ENCODE measurements around the gene TBC1D5. TPM values are rescaled to one million over a fixed set of nuclear protein-coding genes. Genes with fewer than 3 reads are reported as not detected.
"Not testable (repeated sequence)": the region's sequence is repeated elsewhere in the genome, so short reads cannot be mapped to it uniquely, and the experiment has no call there.

TBC1D5 gene, protein sequence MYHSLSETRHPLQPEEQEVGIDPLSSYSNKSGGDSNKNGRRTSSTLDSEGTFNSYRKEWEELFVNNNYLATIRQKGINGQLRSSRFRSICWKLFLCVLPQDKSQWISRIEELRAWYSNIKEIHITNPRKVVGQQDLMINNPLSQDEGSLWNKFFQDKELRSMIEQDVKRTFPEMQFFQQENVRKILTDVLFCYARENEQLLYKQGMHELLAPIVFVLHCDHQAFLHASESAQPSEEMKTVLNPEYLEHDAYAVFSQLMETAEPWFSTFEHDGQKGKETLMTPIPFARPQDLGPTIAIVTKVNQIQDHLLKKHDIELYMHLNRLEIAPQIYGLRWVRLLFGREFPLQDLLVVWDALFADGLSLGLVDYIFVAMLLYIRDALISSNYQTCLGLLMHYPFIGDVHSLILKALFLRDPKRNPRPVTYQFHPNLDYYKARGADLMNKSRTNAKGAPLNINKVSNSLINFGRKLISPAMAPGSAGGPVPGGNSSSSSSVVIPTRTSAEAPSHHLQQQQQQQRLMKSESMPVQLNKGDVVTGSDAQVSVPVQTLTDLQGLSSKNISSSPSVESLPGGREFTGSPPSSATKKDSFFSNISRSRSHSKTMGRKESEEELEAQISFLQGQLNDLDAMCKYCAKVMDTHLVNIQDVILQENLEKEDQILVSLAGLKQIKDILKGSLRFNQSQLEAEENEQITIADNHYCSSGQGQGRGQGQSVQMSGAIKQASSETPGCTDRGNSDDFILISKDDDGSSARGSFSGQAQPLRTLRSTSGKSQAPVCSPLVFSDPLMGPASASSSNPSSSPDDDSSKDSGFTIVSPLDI
- total RNA-seq (2014; rRNA removed; shearing (Covaris generic)), result 35.8 and 59.1 TPM in 2 replicates

DNA sequence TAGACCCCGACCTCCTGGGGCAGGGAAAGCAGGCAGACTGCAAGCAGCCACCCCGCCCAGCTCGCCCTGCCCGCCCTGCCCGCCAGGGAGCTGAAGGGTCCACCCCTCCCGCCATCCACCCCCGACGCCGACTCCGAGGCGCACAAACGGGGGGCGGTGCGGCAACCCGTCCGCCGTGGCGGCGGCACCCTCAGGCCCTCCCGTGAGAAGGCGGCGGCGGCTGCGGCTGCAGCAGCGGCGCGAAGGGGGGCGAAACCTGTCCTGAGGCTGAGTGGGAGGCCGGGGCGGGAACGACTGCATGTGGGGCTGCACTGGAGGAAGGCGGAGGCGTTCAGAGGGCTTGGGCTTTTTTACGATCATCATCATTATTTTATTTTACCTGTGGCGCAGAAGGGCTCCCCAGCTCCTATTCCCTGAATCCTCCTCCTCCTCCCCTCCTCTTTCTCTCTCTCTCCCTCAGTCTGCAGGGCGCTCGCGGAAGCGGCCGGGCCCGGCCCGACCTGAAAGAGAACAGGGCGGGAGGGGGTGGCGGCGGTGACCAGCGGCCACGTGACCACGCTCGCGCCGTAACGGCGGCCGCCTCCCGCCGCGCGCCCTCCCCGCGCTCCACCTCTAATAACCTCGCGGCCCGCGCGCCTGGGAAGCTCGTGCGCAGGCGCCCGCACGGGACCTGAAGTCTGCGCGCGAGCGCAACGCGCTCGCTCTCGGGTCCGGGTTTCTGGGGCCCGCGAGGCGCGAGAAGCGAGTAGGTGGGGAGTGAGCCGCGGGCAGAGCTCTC lies at the start of gene TBC1D5:
Gene TBC1D5 (minus strand): TSS at position 530 of the 778 bp plus-strand sequence. CDS start 234,061 bp downstream, outside the sequence.
- DNase-seq (ENCODE audit: low read depth), result peak; percentile 95

DNA sequence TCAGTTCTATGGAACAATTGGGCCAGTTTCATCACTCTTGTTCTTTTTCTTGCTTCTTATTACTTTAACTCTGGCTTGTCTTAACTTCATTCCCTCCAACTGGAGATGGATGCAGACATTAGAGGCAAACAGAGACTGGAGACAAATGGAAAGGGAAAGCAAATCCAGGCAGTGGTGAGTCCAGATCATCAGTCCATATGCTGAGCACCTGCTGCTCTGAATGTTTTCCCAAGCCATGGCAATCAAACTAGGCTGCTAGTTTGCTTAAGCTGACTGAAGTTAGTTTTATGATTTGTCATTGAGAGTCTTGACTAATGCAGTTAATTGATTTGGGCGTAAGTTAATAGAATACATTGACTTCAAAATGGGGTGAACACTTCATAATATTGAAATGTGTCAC lies 41.0 kb upstream of the TBC1D5 start:
- DNase-seq (ENCODE audit: low read depth), result no peak

DNA sequence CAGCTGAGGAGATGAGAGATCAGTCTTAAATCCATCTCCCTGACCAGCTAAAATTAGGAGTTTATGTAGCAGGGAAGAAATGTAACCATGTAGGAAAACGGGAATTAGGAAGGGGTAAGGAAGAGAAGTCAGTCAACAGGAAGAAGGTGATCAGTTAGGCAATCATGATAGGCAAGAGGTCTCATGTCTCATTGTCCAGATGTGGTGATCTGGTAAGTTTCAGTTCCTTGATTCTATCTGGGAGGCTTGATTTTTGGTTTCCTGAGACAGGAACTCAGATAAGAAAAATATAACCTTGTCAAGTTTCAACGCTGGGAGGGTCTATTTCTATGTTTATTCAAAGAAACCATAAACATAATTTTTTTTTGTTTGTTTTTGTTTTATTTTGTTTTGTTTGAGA lies 40.3 kb upstream of the TBC1D5 start:
- no peak for DNase-seq (ENCODE audit: low read depth)

DNA sequence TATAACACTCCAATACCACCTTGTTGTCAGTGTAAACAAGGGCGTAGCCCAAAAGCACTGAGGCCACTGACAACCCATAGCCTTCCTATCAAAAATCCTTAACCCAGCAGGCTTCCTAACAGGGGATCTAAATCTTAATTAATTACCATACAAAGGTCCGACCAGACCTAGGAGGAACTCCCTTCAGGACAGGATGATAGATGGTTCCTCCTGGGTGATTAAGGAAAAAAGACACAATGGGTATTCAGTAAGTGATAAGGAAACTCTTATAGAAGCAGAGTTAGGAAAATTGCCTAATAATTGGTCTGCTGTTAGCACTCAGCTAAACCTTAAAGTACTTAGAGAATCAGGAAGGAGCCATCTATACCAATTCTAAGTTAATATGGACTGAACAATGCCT lies 37.9 kb upstream of the TBC1D5 start:
- not testable (repeated sequence) for DNase-seq (ENCODE audit: low read depth)

DNA sequence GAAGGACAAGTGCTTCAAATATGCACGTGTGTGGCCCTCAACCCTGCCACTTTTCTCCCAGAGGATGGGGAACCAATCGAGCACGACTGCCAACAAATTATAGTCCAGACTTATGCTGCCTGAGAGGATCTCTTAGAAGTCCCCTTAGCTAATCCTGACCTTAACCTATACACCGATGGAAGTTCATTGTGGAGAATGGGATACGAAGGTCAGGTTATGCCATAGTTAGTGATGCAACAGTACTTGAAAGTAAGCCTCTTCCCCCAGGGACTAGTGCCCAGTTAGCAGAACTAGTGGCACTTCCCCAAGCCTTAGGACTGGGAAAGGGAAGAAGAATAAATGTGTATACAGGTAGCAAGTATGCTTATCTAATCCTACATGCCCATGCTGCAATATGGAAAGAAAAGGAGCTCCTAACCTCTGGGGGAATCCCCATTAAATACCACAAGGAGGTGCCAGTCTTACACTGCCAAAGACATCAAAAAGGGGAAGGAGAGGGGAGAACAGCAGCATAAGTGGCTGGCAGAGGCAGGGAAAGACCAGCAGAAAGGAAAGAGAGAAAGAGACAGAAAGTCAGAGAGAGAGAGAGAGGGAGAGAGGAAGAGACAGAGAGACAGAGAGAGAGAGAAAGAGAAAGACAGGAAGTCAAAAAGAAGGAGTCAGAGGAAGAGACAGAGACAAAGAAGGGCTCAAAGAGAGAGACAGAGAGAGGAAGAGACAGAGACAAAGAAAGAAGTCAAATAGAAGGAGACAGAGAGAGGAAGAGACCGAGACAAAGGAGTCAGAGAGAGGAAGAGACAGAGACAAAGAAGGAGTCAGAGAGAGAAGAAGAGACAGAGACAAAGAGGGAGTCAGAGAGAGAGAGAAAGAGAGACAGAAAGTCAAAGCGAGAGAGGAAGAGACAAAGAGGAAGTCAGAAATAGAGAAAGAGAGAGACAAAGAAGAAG lies 37.1 kb upstream of the TBC1D5 start:
- DNase-seq (ENCODE audit: low read depth), result peak; percentile 28

DNA sequence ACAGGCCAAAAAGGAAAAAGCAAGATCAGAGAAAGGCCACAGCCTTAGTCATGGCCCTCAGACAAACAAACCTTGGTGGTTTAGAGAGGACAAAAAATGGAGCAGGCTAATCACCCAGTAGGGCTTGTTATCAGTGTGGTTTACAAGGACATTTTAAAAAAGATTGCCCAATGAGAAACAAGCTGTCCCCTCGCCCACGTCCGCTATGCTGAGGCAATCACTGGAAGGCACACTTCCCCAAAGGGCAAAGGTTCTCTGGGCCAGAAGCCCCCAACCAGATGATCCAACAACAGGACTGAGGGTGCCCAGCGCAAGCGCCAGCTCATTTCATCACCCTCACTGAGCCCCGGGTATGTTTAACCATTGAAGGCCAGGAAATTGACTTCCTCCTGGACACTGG lies 34.9 kb upstream of the TBC1D5 start:
- not testable (repeated sequence) for DNase-seq (ENCODE audit: low read depth)

DNA sequence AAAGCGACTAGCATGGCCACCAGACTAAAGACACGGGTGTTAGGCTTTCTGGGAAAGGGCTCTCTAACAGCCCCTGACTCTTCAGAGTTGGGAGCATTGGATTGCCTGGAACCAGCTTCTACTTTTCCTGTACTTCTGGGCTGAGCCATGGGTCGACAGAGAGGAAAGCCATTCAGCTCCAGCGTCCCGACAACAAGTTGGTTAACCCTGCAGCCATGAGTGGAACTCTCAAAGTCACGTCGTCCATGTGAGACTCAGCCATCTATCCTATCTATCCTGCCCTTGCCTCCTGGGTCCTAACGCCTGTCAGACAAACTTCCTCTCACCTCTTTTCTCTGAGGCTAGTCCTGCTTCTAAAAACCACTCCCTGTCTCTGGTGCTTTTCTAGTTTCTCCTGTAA lies 32.6 kb upstream of the TBC1D5 start:
- no peak for DNase-seq (ENCODE audit: low read depth)

DNA sequence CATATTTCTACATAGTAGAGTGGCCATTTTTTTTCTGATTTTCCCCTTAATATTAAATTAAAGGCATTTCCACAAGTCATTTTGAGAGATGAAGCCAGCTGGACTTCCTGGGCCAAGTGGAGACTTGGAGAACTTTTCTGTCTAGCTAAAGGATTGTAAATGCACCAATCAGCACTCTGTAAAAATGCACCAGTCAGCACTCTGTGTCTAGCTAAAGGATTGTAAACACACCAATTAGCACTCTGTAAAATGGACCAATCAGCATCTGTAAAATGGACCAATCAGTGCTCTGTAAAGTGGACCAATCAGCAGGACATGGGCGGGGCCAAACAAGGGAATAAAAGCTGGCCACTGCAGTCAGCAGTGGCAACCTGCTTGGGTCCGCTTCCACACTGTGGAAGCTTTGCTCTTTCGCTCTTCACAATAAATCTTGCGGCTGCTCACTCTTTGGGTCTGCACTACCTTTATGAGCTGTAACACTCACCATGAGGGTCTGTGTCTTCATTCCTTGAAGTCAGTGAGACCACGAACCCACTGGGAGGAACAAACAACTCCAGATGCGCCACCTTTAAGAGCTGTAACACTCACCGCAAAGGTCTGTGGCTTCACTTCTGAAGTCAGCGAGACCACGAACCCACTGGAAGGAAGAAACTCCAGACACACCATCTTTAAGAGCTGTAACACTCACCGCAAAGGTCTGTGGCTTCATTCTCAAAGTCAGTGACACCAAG lies 31.9 kb upstream of the TBC1D5 start:
- not testable (repeated sequence) for DNase-seq (ENCODE audit: low read depth)

DNA sequence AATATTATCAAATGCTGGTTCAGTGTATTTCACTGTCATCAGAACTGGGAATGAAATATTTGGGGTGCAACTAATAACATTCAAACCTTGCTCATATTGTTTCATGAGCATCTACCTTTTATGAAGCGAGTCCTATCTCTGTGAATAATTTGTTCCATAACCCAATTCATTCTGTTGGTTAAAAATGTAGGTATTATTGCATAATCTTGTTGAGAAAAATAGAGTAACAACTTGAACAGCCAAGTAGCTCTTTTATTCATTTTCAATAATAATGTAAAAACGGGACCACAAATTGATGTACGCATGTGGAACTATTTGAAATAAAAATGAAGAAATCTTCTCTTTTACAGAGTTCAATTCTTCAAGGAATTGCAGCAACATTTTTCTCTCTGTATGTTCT lies 30.1 kb upstream of the TBC1D5 start:
- no peak for DNase-seq (ENCODE audit: low read depth)

DNA sequence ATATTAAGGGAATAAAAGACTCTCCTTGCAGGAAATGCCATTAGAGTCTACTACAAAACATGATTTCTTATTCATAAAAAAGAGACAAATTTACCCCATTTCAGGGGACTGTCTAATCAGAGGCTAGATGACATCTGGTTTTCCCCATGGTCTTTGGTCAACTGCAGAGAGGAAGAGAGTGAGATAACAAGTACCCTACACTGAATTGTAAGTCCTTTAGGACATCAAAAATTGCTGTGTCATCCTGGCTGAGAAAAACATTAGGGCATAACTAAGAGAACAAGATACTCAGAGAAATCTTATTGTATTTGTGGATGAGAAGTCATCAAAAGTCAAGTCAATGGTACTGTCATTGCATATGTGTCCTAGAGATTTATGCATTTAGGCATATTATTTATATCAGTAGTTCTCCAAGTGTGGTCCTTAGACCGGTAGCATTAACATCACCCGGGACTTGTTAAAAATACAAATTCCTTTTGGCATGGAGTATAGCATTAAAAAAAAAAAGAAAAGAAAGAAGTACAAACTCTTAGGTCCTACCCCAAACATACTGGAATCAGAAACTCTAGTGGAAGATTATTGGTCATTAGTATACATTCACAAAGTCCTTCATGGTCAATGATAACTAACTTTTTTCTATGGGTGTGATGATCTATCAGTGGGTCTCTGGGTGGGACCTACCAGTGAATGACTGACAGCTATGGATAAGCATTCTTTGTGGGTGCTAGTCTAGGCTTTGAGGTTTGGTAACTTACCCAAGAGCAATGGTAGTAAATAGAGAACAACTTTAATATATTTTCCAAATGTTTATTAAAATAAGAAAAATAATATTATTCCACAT lies 29.0 kb upstream of the TBC1D5 start:
- no peak for DNase-seq (ENCODE audit: low read depth)

DNA sequence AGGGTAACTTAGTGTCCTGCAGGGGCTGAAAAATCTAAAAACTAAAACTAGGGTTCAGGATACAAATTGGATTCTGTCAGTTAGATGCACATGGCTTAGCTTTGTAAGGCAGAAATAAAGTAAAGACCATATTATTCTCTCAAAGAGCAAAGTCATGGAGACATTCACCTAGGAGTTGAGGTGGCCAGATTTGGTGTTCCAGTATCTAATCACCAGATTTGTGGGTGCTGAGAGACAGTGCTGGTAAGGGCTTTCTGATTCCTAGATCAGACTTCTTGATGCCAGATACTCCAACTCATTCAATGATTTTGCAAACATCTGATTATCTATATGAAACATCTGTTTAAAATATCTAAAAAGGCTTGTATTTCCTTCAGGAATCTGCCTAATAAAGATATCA lies 28.3 kb upstream of the TBC1D5 start:
- no peak for DNase-seq (ENCODE audit: low read depth)

DNA sequence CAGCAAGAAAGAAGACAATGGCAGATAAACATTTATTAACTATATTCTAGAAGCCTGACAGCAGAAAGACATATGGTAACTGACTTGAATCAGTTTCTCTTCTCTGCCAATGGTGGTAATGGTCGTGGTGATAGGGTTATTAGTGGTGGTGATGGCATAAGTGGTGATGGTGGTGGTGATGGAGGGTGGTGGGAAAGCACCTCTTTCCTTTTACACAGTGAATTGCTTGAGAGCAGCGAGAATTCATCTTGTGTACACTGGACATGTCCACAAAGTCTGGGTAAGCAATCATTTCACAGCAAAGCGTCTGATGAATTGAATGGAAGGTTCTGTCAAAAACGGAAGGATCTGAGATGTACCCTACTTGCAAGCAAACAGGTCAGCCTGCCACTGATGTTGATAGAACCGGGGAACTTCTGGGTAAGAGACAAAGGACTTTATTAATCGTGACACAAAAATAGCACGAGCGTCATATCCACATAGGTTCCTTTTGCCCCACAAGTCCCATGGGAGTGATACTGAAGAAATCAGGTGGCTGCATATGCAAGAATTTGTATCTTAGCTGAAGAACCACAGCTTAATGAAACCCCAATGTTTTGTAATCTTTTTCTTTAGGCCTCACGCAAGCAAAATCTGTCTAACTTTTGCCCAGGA lies 23.5 kb upstream of the TBC1D5 start:
- DNase-seq (ENCODE audit: low read depth), result no peak

DNA sequence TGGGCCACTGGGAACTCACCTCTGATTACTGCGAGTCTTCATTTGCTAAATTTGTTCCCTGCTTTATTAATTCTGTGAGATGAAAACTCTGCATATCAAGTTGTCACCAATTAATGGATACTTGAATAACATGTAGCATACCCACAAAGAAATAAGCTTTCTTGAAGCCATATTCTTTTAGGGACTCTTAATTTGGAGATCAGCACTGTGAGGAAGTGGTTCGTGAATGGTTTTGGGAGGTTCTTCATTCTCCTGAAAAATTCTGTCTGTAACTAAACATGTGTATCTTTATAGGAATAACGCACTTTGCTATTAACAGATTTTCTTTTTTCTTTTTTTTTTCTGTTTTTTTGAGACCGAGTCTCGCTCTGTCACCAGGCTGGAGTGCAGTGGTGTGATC lies 19.1 kb upstream of the TBC1D5 start:
- no peak for DNase-seq (ENCODE audit: low read depth)

DNA sequence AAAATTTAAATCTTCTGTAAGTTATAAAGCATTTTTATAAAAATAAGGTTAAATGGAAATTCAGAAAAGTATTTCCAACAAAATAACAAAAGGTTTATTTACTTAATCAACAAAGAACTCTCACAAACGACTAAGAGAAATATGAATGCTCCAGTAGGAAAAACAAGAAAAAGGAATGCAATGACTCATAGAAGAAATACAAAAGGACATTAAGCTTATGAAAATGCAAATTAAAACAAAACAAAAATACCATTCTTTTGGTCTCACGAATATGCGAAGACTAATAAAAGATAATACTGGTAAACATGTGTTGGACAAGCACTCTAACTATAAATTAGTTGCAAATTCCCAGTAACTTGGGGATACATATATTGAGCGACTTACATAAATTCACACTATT lies 17.5 kb upstream of the TBC1D5 start:
- DNase-seq (ENCODE audit: low read depth), result peak; percentile 18

DNA sequence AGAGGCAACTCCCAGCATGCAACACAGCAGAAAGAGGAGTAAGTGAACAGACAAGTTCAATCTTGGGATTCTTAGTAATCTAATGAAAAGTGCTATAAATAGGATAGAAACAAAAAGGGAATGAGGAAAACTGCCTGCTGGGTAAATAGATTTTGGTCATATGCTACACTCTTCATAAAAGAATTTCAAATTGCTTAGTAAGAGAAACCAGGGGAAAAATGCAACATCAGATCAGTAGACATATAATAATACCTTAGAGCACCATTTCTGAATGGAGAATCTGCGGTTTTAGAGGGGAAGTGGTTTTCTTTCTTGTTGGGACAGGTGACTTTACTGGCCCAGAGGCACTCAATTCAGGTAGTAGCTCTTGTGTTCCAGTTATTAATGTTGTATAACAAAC lies 13.4 kb upstream of the TBC1D5 start:
- no peak for DNase-seq (ENCODE audit: low read depth)

DNA sequence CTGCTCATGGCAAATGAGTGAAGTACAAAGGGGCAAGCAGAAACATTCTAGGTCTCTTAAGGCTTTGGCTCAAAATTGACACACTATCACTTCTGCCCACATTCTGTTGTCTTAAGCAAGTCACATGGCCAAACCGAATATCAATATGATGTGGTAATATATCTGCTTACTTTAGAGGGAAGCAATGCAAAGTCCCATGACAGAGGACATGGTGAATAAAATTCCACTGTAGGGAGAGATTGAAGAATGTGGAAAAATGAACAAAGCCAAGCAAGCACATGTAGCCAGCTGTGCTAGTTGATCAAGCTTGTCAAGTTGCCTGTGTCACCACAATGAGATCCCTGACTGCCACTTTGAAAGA lies 11.2 kb upstream of the TBC1D5 start:
- no peak for DNase-seq (ENCODE audit: low read depth)

DNA sequence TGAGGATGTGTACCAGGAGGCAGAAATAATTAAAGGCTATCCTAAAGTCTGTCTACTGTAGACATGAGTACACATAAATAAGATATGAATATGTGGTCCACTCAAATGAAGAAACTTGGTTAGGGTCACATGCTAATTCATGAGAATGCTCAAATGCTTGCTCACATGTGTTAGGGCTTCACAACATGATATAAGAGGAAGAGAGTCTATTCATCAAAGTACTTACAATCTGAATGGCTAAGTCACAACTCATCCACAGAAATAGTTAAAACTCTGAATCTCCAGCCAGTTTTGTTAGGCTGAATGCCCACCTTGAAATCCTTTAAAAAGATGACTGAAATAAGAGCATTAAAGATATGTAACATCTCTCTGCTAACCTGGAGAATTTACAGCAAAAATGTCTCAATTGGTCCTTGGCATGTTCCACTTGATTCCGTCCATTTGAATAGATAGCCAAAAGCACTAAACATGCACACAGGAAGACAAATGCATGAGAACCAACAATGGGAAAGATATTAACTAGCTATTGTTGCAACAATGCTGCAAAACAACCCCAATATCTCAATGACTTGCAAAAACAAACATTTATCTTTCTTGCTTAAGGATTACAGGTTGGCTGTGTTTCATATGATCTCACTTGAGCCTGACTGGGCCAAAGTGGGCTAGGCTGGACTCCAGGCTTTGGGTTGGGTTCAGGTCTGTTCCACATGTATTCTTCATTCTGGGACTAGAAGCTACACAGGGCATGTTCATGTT lies 10.6 kb upstream of the TBC1D5 start:
- DNase-seq (ENCODE audit: low read depth), result no peak

DNA sequence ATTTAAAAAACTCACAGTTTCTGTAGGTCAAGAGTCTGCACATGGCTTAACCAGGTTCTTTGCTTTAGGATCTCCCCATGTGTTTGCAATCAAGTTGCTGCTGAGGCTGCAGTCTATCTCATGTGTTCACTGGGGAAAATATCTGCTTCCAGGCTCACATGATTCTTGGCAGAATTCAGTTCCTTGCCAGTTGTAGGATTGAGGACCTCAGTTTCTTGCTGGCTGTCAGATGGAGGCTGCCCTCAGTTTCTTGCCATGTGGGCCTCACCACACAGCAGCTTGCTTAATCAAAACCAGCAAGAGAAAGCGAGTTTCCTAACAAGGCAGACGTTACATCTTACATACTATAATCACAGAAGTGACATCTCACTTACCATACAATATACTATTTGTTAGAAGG lies 10.0 kb upstream of the TBC1D5 start:
- DNase-seq (ENCODE audit: low read depth), result no peak
